Neural cell (in vitro differentiated cells): ENCODE measurements around the gene NOS1AP.
"Not testable (repeated sequence)": the region's sequence is repeated elsewhere in the genome, so short reads cannot be mapped to it uniquely, and the experiment has no call there.

Experiments
- EZH2 ChIP-seq: fragments of 200-600, 300-800 bp; shearing (Covaris generic), sonication (generic); IDR thresholded peaks from 2 replicates; pipeline ENCODE4 v1.6.1; 2014; ENCODE audit warnings: antibody characterized with exemption, low read length, borderline replicate concordance, mild to moderate bottlenecking; ENCODE audit not compliant: insufficient read depth, poor library complexity, severe bottlenecking
- POLR2AphosphoS5 ChIP-seq: IDR thresholded peaks from 2 replicates; pipeline ENCODE4 v1.6.1; 2012
- TAF1 ChIP-seq: IDR thresholded peaks from 2 replicates; pipeline ENCODE4 v1.6.1; 2012; ENCODE audit warnings: low read depth
- TF ChIP-seq, protein P1 (sequence below): fragments of 450-650 bp; IDR thresholded peaks from 2 replicates; pipeline ENCODE4 v1.5.1; 2014; ENCODE audit warnings: antibody characterized with exemption, mild to moderate bottlenecking, moderate library complexity; ENCODE audit not compliant: poor library complexity, severe bottlenecking
- TF ChIP-seq, protein P2 (sequence below): IDR thresholded peaks from 2 replicates; pipeline ENCODE4 v1.6.1; 2012; ENCODE audit warnings: borderline replicate concordance

DNA sequence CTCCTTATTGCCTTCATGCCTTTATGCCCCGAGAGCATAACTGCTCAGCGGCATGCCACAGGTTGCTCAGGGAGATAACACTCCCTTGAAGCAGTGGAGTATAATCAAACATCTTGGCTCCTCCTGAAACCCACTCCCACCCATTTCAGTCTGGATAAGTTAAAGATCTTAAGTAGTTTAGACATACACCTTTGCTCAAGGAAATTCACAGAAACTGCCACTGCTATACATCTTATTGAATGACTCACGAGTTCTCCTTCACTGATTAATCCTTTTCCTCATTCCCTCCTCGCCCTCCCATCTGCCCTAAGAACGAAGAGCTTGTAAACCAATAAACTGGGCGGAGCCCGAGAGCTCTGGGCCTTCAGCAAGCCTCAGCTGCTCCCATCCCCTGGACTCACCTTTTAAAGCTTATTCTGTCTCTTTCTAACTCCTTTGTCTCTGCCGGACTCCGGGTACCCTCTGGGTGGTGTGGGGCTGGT, 350.0 kb downstream of the NOS1AP start:
- not testable (repeated sequence) for TF ChIP-seq EZH2, POLR2AphosphoS5, TAF1
- TF ChIP-seq, protein P1, sequence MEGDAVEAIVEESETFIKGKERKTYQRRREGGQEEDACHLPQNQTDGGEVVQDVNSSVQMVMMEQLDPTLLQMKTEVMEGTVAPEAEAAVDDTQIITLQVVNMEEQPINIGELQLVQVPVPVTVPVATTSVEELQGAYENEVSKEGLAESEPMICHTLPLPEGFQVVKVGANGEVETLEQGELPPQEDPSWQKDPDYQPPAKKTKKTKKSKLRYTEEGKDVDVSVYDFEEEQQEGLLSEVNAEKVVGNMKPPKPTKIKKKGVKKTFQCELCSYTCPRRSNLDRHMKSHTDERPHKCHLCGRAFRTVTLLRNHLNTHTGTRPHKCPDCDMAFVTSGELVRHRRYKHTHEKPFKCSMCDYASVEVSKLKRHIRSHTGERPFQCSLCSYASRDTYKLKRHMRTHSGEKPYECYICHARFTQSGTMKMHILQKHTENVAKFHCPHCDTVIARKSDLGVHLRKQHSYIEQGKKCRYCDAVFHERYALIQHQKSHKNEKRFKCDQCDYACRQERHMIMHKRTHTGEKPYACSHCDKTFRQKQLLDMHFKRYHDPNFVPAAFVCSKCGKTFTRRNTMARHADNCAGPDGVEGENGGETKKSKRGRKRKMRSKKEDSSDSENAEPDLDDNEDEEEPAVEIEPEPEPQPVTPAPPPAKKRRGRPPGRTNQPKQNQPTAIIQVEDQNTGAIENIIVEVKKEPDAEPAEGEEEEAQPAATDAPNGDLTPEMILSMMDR, result not testable (repeated sequence)
- TF ChIP-seq, protein P2, sequence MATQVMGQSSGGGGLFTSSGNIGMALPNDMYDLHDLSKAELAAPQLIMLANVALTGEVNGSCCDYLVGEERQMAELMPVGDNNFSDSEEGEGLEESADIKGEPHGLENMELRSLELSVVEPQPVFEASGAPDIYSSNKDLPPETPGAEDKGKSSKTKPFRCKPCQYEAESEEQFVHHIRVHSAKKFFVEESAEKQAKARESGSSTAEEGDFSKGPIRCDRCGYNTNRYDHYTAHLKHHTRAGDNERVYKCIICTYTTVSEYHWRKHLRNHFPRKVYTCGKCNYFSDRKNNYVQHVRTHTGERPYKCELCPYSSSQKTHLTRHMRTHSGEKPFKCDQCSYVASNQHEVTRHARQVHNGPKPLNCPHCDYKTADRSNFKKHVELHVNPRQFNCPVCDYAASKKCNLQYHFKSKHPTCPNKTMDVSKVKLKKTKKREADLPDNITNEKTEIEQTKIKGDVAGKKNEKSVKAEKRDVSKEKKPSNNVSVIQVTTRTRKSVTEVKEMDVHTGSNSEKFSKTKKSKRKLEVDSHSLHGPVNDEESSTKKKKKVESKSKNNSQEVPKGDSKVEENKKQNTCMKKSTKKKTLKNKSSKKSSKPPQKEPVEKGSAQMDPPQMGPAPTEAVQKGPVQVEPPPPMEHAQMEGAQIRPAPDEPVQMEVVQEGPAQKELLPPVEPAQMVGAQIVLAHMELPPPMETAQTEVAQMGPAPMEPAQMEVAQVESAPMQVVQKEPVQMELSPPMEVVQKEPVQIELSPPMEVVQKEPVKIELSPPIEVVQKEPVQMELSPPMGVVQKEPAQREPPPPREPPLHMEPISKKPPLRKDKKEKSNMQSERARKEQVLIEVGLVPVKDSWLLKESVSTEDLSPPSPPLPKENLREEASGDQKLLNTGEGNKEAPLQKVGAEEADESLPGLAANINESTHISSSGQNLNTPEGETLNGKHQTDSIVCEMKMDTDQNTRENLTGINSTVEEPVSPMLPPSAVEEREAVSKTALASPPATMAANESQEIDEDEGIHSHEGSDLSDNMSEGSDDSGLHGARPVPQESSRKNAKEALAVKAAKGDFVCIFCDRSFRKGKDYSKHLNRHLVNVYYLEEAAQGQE, result not testable (repeated sequence)
